B cell (primary cell): ENCODE data around the gene IRF9. TPM values are rescaled to one million over a fixed set of nuclear protein-coding genes. Genes with fewer than 3 reads are reported as not detected.

Experiments
- ATAC-seq: fragments of 200-7000 bp; cut with Tn5 transposase; one replicate; pipeline ENCODE4 v1.10.0; 2021; ENCODE audit warnings: low read depth, mild to moderate bottlenecking, moderate number of reproducible peaks, moderate library complexity
- CTCF ChIA-PET: fragments of 350-600 bp; sonication (Branson Sonifier 250); formaldehyde crosslinking; loops from one replicate; lab custom pipeline; 2021; ENCODE audit warnings: antibody characterized with exemption, inconsistent platforms; lab: Charles Lee
- POLR2A ChIA-PET: fragments of 350-600 bp; sonication (Branson Sonifier 250); formaldehyde crosslinking; loops from one replicate; lab custom pipeline; 2021; ENCODE audit warnings: antibody characterized with exemption; lab: Charles Lee
- DNase-seq: peaks from one replicate; pipeline ENCODE4 v3.0.0; 2013
- H2AFZ ChIP-seq: 2 replicates; pipeline ENCODE4 v1.6.1; 2012; ENCODE audit warnings: mild to moderate bottlenecking, low read depth, low read length; ENCODE audit not compliant: insufficient read depth, poor library complexity, severe bottlenecking
- H3K27ac ChIP-seq, 2 donors: 1 replicate in 1 of 2; 2 replicates in 1 of 2; pipeline ENCODE4 v1.5.1; 2012 to 2013; ENCODE audit warnings: low read length in 2 of 2, mild to moderate bottlenecking in 2 of 2, moderate library complexity in 1 of 2
- H3K27me3 ChIP-seq, 4 experiments: fragments of 200-600 bp in 1 of 4; sonication (generic) in 1 of 4; replicated peaks in 1 of 4; 1 replicate in 2 of 4; 2 replicates in 2 of 4; pipeline versions ENCODE4 v1.6.1 to v1.7.0; 2013 to 2016; ENCODE audit warnings: low read length in 3 of 4, mild to moderate bottlenecking in 2 of 4, mixed read lengths in 1 of 4, moderate library complexity in 1 of 4; ENCODE audit not compliant: insufficient read depth in 4 of 4, control insufficient read depth in 3 of 4; ENCODE audit errors: control extremely low read depth in 1 of 4
- H3K36me3 ChIP-seq, 2 experiments: replicated peaks in 1 of 2; 1 replicate in 1 of 2; 2 replicates in 1 of 2; pipeline versions ENCODE4 v1.6.1 to v1.7.1; 2013; ENCODE audit warnings: low read length in 1 of 2; ENCODE audit not compliant: insufficient read depth in 2 of 2, control insufficient read depth in 1 of 2; ENCODE audit errors: control extremely low read depth in 1 of 2, extremely low read depth in 1 of 2
- H3K4me1 ChIP-seq, 2 donors: fragments of 200-600 bp in 1 of 2; sonication (generic) in 1 of 2; 1 replicate in 1 of 2; 2 replicates in 1 of 2; pipeline versions ENCODE4 v1.5.1 to v1.6.1; 2013 to 2017; ENCODE audit warnings: low read length in 2 of 2; ENCODE audit not compliant: control insufficient read depth in 2 of 2, insufficient read depth in 2 of 2
- H3K4me2 ChIP-seq: replicated peaks from 2 replicates; pipeline ENCODE3; 2012; ENCODE audit warnings: mild to moderate bottlenecking, low read depth, low read length; ENCODE audit not compliant: poor library complexity, severe bottlenecking
- H3K4me3 ChIP-seq, 5 experiments: fragments of 200-600 bp in 1 of 5; sonication (generic) in 1 of 5; 1 replicate in 3 of 5; 2 replicates in 2 of 5; pipeline versions ENCODE4 v1.5.1 to v1.7.0; 2011 to 2016; ENCODE audit warnings: low read length in 4 of 5, mild to moderate bottlenecking in 4 of 5, low read depth in 2 of 5, control low read depth in 1 of 5, moderate library complexity in 1 of 5; ENCODE audit not compliant: insufficient read depth in 1 of 5; ENCODE audit errors: control extremely low read depth in 1 of 5, extremely low read depth in 1 of 5
- H3K79me2 ChIP-seq: fragments of 200-600 bp; sonication (generic); one replicate; pipeline ENCODE4 v1.6.0; 2016; ENCODE audit warnings: low read length; ENCODE audit not compliant: control insufficient read depth, insufficient read depth
- H3K9ac ChIP-seq: fragments of 200-600 bp; sonication (generic); 2 replicates; pipeline ENCODE4 v1.6.1; 2017; ENCODE audit warnings: mild to moderate bottlenecking, low read length, moderate library complexity
- H3K9me3 ChIP-seq, 3 donors: one replicate each; pipeline versions ENCODE4 v1.6.1 to v1.7.1; 2013; ENCODE audit warnings: low read length in 2 of 3; ENCODE audit not compliant: control insufficient read depth in 2 of 3, insufficient read depth in 1 of 3; ENCODE audit errors: control extremely low read depth in 1 of 3
- H4K20me1 ChIP-seq: 2 replicates; pipeline ENCODE4 v1.6.0; 2012; ENCODE audit warnings: mild to moderate bottlenecking, low read length; ENCODE audit not compliant: insufficient read depth, control insufficient read depth, poor library complexity, severe bottlenecking
- H3K27ac Mint-ChIP-seq: one replicate; pipeline ENCODE4 v1.8.0; 2021; ENCODE audit warnings: mixed read lengths
- H3K27me3 Mint-ChIP-seq: one replicate; pipeline ENCODE4 v1.8.0; 2021; ENCODE audit warnings: mixed read lengths
- H3K4me1 Mint-ChIP-seq: one replicate; pipeline ENCODE4 v1.8.0; 2021; ENCODE audit warnings: mixed read lengths
- H3K4me3 Mint-ChIP-seq: one replicate; pipeline ENCODE4 v1.8.0; 2021; ENCODE audit warnings: mixed read lengths
- H3K9me3 Mint-ChIP-seq: one replicate; pipeline ENCODE4 v1.8.0; 2022; ENCODE audit warnings: mixed read lengths; ENCODE audit not compliant: insufficient read depth
- CTCF ChIP-seq: fragments of 200-600 bp; IDR thresholded peaks from one replicate; pipeline ENCODE4 v1.8.0; 2022; ENCODE audit warnings: antibody characterized with exemption, mild to moderate bottlenecking
- EZH2 ChIP-seq: IDR thresholded peaks from 2 replicates; pipeline ENCODE4 v1.6.1; 2012; ENCODE audit warnings: borderline replicate concordance, low read depth, mild to moderate bottlenecking, moderate library complexity, low read length; ENCODE audit not compliant: insufficient read depth, poor library complexity, severe bottlenecking
- WGBS: methylation state at CpG from one replicate; pipeline ENCODE4 v1.1.5; 2013; ENCODE audit warnings: missing lambda C conversion rate; ENCODE audit not compliant: insufficient coverage; 5-methylcytosine and 5-hydroxymethylcytosine counted together
- intact Hi-C: fragments of 100-400 bp; cut with micrococcal nuclease; formaldehyde crosslinking; loops from one replicate; pipeline ENCODE4 v1.10.0; 2022
- polyA plus RNA-seq: library from polyadenylated mRNA; depleted of rRNA; stranded (reverse); fragments of >200 nt; gene quantifications from 2 replicates; pipeline ENCODE4 v1.2.3, GENCODE V29; 2012
- small RNA-seq: library from RNA; depleted of rRNA; stranded (forward); fragments of <200 nt; gene quantifications from one replicate; pipeline ENCODE3, GENCODE V24; 2012; ENCODE audit warnings: low replicate concordance, low read depth; ENCODE audit not compliant: insufficient read length
- total RNA-seq, 2 donors: library from RNA; stranded (reverse); fragments of 120-200 nt in 1 of 2; gene quantifications; 1 replicate in 1 of 2; 2 replicates in 1 of 2; pipeline versions ENCODE4 v1.2.3 to v1.2.4, GENCODE V29; 2013 to 2022

IRF9 gene
- total and polyA plus RNA-seq, 2 donors (not counting 1 experiment from before 2014, with no cell fraction given) = 191 to 269 TPM

DNA sequence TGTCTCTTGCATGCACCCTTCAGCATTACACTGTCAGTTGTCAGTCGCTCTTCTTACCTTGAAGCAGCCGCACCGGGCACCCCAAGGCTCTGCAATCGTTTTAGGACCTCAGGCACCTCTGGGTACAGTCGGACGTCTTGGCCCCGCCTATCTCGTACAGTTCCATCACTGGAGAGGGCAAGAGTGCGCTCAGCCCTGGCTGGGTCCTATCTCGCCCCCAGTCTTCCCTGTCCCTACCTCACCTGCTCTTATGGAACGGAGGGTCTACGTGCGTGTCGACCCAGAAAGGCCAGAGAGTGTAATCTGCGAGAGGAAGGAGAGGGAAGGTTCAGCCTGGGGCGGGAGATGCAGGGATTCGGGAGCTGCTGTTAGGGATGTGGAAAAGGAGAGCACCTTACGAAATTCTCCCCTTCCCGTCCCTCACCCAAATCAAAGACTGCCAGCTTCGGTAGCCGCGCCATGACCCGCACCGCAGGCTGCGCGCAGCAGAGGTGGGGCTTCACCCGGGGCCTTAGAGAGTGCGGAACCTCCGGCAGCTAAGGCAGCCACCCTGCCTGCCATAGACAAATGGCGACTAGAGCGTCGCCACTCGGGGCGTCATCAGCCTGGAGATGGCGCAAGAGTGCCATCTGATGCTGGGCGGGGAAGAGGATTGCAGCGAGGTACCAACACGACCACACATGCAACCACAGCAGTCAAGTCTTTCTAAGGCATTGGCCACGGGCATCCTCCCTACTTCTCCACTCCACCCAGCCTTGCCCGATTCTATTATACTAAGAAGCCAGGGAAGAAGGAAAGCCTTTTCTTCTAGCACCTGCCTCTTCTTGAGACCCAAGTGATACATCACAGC, 54.7 kb downstream of the IRF9 start, which contains the start of gene MDP1:
MDP1 (minus strand) TSS at position 572 of the 850 bp plus-strand sequence; CDS start at position 461, 111 bp downstream.
- peaks cover 10% of the 10 kb centered on the region for H4K20me1 ChIP-seq
- H3K27me3 ChIP-seq = no peaks in the 10 kb centered on the region
- ChIA-PET POLR2A (interaction anchor here (0.5 to 5.3 kb wide), 16 partner anchors 17 to 215 kb away, joined by 3 to 64 read pairs (median 4); partner anchors contain the start of genes DCAF11, DHRS1, GMPR2 and IPO4), CTCF (interaction anchor here (0.6 to 4.2 kb wide), 26 partner anchors 12 to 220 kb away, joined by 3 to 31 read pairs (median 5); partner anchors contain the start of genes CIDEB, DCAF11, DHRS1 and GMPR2)
- peak within 1 kb of the TSS; percentile 88 to 99 (median 96) for H3K4me3 ChIP-seq
- peak within 1 kb of the TSS; percentile 96 for H3K27ac Mint-ChIP-seq
- WGBS = under 1% methylated on average over 27 of the region's 40 CpGs
- no peaks in the 10 kb centered on the region for H3K9me3 ChIP-seq
- peak within 1 kb of the TSS; percentile 89 to 98 for H3K27ac ChIP-seq
- H3K36me3 ChIP-seq = peaks cover 2 to 17% of the 10 kb centered on the region in 2 experiments
- DNase-seq = peak; percentile 94
- no peaks in the 10 kb centered on the region for H3K9me3 Mint-ChIP-seq
- peaks cover 32 to 33% of the 10 kb centered on the region in 2 donors for H3K4me1 ChIP-seq
- intact Hi-C loops = loop anchor here (1.0 to 10.0 kb wide), 5 partner anchors 27 to 915 kb away; partner anchors contain the start of genes THTPA, TINF2 and ZFHX2
- peak within 1 kb of the TSS; percentile 90 for H2AFZ ChIP-seq
- H3K4me3 Mint-ChIP-seq = peak within 1 kb of the TSS; percentile 93
- H3K4me2 ChIP-seq = peak within 1 kb of the TSS; percentile 88
- H3K27me3 Mint-ChIP-seq = no peaks in the 10 kb centered on the region
- peaks cover 67% of the 10 kb centered on the region for H3K79me2 ChIP-seq
- peak; percentile 75 for ATAC-seq
- peak within 1 kb of the TSS; percentile 93 for H3K9ac ChIP-seq
- H3K4me1 Mint-ChIP-seq = peaks cover 38% of the 10 kb centered on the region
- TF ChIP-seq CTCF = peak; percentile 80
- no peak for TF ChIP-seq EZH2

Small RNAs within 50 kb of the gene (small RNA-seq; reads per million reads assigned to genes)
- not detected for gene AL136295.4
- gene CHMP4A = not detected
- not detected for gene IPO4
- not detected for gene IRF9
- not detected for gene MDP1
- gene RNA5SP383 = not detected

Other genes starting within 250 kb of the IRF9 start
Only the 30 nearest of the 32 such genes appear.
- gene DHRS4L2, start 172.3 kb upstream of the IRF9 start, total RNA-seq = 16.3 and 16.8 TPM in 2 replicates
- 8.0 and 11.2 TPM in 2 replicates for gene DHRS4L2, start 172.3 kb upstream of the IRF9 start, polyA plus RNA-seq
- 1.0 and 1.4 TPM in 2 replicates for gene CARMIL3, start 109.3 kb upstream of the IRF9 start, total RNA-seq
- 2.8 and 7.2 TPM in 2 replicates for gene CARMIL3, start 109.3 kb upstream of the IRF9 start, polyA plus RNA-seq
- not detected in 2 replicates for gene CPNE6, start 89.7 kb upstream of the IRF9 start, total RNA-seq
- gene CPNE6, start 89.7 kb upstream of the IRF9 start, polyA plus RNA-seq = 0.10 TPM in 1 of 2 replicates, not detected in the other
- gene PCK2, start 67.0 kb upstream of the IRF9 start, total RNA-seq = 34.1 and 40.4 TPM in 2 replicates
- 43.6 and 58.4 TPM in 2 replicates for gene PCK2, start 67.0 kb upstream of the IRF9 start, polyA plus RNA-seq
- 84.8 and 96.3 TPM in 2 replicates for gene DCAF11, start 46.5 kb upstream of the IRF9 start, total RNA-seq
- gene DCAF11, start 46.5 kb upstream of the IRF9 start, polyA plus RNA-seq = 64.5 and 66.7 TPM in 2 replicates
- gene NRL, start 46.3 kb upstream of the IRF9 start, total RNA-seq = 8.1 and 8.8 TPM in 2 replicates
- gene NRL, start 46.3 kb upstream of the IRF9 start, polyA plus RNA-seq = 4.8 and 7.0 TPM in 2 replicates
- gene FITM1, start 30.6 kb upstream of the IRF9 start, total RNA-seq = 2.6 and 3.6 TPM in 2 replicates
- 3.3 and 4.6 TPM in 2 replicates for gene FITM1, start 30.6 kb upstream of the IRF9 start, polyA plus RNA-seq
- gene PSME1, start 25.1 kb upstream of the IRF9 start, total RNA-seq = 227 and 237 TPM in 2 replicates
- 257 and 295 TPM in 2 replicates for gene PSME1, start 25.1 kb upstream of the IRF9 start, polyA plus RNA-seq
- gene EMC9, start 19.7 kb upstream of the IRF9 start, total RNA-seq = 24.7 and 26.4 TPM in 2 replicates
- 19.3 and 25.9 TPM in 2 replicates for gene EMC9, start 19.7 kb upstream of the IRF9 start, polyA plus RNA-seq
- gene PSME2, start 14.7 kb upstream of the IRF9 start, total RNA-seq = 127 and 141 TPM in 2 replicates
- 126 and 137 TPM in 2 replicates for gene PSME2, start 14.7 kb upstream of the IRF9 start, polyA plus RNA-seq
- 103 and 114 TPM in 2 replicates for gene RNF31, start 13.8 kb upstream of the IRF9 start, total RNA-seq
- 48.3 and 69.8 TPM in 2 replicates for gene RNF31, start 13.8 kb upstream of the IRF9 start, polyA plus RNA-seq
- 48.4 and 62.1 TPM in 2 replicates for gene REC8, start 10.8 kb downstream of the IRF9 start, total RNA-seq
- gene REC8, start 10.8 kb downstream of the IRF9 start, polyA plus RNA-seq = 34.0 and 39.5 TPM in 2 replicates
- 29.8 and 35.0 TPM in 2 replicates for gene IPO4, start 27.6 kb downstream of the IRF9 start, total RNA-seq
- gene IPO4, start 27.6 kb downstream of the IRF9 start, polyA plus RNA-seq = 26.7 and 28.3 TPM in 2 replicates
- gene TM9SF1, start 34.2 kb downstream of the IRF9 start, total RNA-seq = 24.5 and 33.9 TPM in 2 replicates
- 7.6 and 10.0 TPM in 2 replicates for gene TM9SF1, start 34.2 kb downstream of the IRF9 start, polyA plus RNA-seq
- gene TSSK4, start 44.4 kb downstream of the IRF9 start, total RNA-seq = 1.7 TPM in 2 replicates
- gene TSSK4, start 44.4 kb downstream of the IRF9 start, polyA plus RNA-seq = 0.14 and 0.45 TPM in 2 replicates
- 102 and 103 TPM in 2 replicates for gene CHMP4A, start 52.2 kb downstream of the IRF9 start, total RNA-seq
- gene CHMP4A, start 52.2 kb downstream of the IRF9 start, polyA plus RNA-seq = 91.2 and 95.1 TPM in 2 replicates
- gene MDP1, start 54.8 kb downstream of the IRF9 start, total RNA-seq = 11.3 and 17.0 TPM in 2 replicates
- gene MDP1, start 54.8 kb downstream of the IRF9 start, polyA plus RNA-seq = 22.6 and 28.1 TPM in 2 replicates
- gene NEDD8, start 71.1 kb downstream of the IRF9 start, total RNA-seq = 86.6 and 98.5 TPM in 2 replicates
- gene NEDD8, start 71.1 kb downstream of the IRF9 start, polyA plus RNA-seq = 86.7 and 104 TPM in 2 replicates
- 58.7 and 64.3 TPM in 2 replicates for gene GMPR2, start 71.7 kb downstream of the IRF9 start, total RNA-seq
- gene GMPR2, start 71.7 kb downstream of the IRF9 start, polyA plus RNA-seq = 33.3 and 39.7 TPM in 2 replicates
- gene TINF2, start 81.4 kb downstream of the IRF9 start, total RNA-seq = 165 and 169 TPM in 2 replicates
- gene TINF2, start 81.4 kb downstream of the IRF9 start, polyA plus RNA-seq = 103 and 108 TPM in 2 replicates
- gene TGM1, start 101.9 kb downstream of the IRF9 start, total RNA-seq = 11.4 and 11.9 TPM in 2 replicates
- 2.7 and 4.9 TPM in 2 replicates for gene TGM1, start 101.9 kb downstream of the IRF9 start, polyA plus RNA-seq
- gene RABGGTA, start 110.3 kb downstream of the IRF9 start, total RNA-seq = 57.9 and 70.1 TPM in 2 replicates
- 134 and 159 TPM in 2 replicates for gene RABGGTA, start 110.3 kb downstream of the IRF9 start, polyA plus RNA-seq
- gene DHRS1, start 138.5 kb downstream of the IRF9 start, total RNA-seq = 42.7 and 43.7 TPM in 2 replicates
- gene DHRS1, start 138.5 kb downstream of the IRF9 start, polyA plus RNA-seq = 69.9 and 76.9 TPM in 2 replicates
- gene NOP9, start 138.6 kb downstream of the IRF9 start, total RNA-seq = 22.6 and 24.5 TPM in 2 replicates
- 9.7 and 13.7 TPM in 2 replicates for gene NOP9, start 138.6 kb downstream of the IRF9 start, polyA plus RNA-seq
- 32.8 and 34.3 TPM in 2 replicates for gene CIDEB, start 146.7 kb downstream of the IRF9 start, total RNA-seq
- 17.9 and 26.2 TPM in 2 replicates for gene CIDEB, start 146.7 kb downstream of the IRF9 start, polyA plus RNA-seq
- gene LTB4R2, start 148.9 kb downstream of the IRF9 start, total RNA-seq = 10.1 and 11.7 TPM in 2 replicates
- 9.0 and 10.7 TPM in 2 replicates for gene LTB4R2, start 148.9 kb downstream of the IRF9 start, polyA plus RNA-seq
- 8.8 and 9.2 TPM in 2 replicates for gene LTB4R, start 150.2 kb downstream of the IRF9 start, total RNA-seq
- 15.7 and 19.1 TPM in 2 replicates for gene LTB4R, start 150.2 kb downstream of the IRF9 start, polyA plus RNA-seq
- 5.8 and 7.8 TPM in 2 replicates for gene ADCY4, start 173.8 kb downstream of the IRF9 start, total RNA-seq
- gene ADCY4, start 173.8 kb downstream of the IRF9 start, polyA plus RNA-seq = 2.3 and 3.4 TPM in 2 replicates
- 76.6 and 77.6 TPM in 2 replicates for gene RIPK3, start 178.7 kb downstream of the IRF9 start, total RNA-seq
- gene RIPK3, start 178.7 kb downstream of the IRF9 start, polyA plus RNA-seq = 58.5 and 65.5 TPM in 2 replicates
- 7.6 and 7.9 TPM in 2 replicates for gene NFATC4, start 206.9 kb downstream of the IRF9 start, total RNA-seq
- 3.1 and 3.7 TPM in 2 replicates for gene NFATC4, start 206.9 kb downstream of the IRF9 start, polyA plus RNA-seq